HEK293 (cell line): ENCODE measurements around the gene ZCWPW1.

Experiments used
- CTCF ChIA-PET: fragments of 350-600 bp; formaldehyde crosslinking; extraction: SDS; loops from one replicate; lab custom pipeline; 2021; ENCODE audit warnings: antibody characterized with exemption; lab: Yijun Ruan, JAX
- POLR2A ChIA-PET: fragments of 300-600 bp; formaldehyde crosslinking; extraction: SDS; loops from one replicate; lab custom pipeline; 2020; ENCODE audit warnings: antibody characterized with exemption, inconsistent platforms; lab: Yijun Ruan, JAX
- H3K27ac ChIP-seq: fragments of 200-500 bp; sonication (Bioruptor generic); 2 replicates; pipeline ENCODE4 v1.5.1; 2014; ENCODE audit warnings: low read depth, low read length, control low read depth, inconsistent platforms; ENCODE audit errors: extremely low read depth
- H3K36me3 ChIP-seq, 2 experiments: fragments of 200-500 bp in 1 of 2; sonication (Bioruptor generic) in 1 of 2; 1 replicate in 1 of 2; 2 replicates in 1 of 2; pipeline ENCODE4 v1.5.1; 2014 to 2017; ENCODE audit warnings: inconsistent platforms in 2 of 2, low read length in 2 of 2; ENCODE audit not compliant: control insufficient read depth in 2 of 2, insufficient read depth in 1 of 2
- H3K4me1 ChIP-seq: fragments of 200-500 bp; sonication (Bioruptor generic); 2 replicates; pipeline ENCODE4 v1.5.1; 2014; ENCODE audit warnings: mild to moderate bottlenecking, low read length, inconsistent platforms; ENCODE audit not compliant: control insufficient read depth, insufficient read depth
- H3K4me3 ChIP-seq: 2 replicates; pipeline ENCODE4 v1.5.1; 2011; ENCODE audit warnings: low read depth, mild to moderate bottlenecking, control low read depth, low read length, moderate library complexity
- H3K9me3 ChIP-seq: fragments of 200-500 bp; sonication (Bioruptor generic); 2 replicates; pipeline ENCODE4 v1.5.1; 2014; ENCODE audit warnings: low read depth, low read length, inconsistent platforms; ENCODE audit not compliant: control insufficient read depth, insufficient read depth
- FEZF1 ChIP-seq: fragments of 450-650 bp; formaldehyde crosslinking; IDR thresholded peaks from 2 replicates; pipeline ENCODE4 v1.5.1; 2016; ENCODE audit warnings: missing biosample characterization, missing genetic modification characterization
- GLIS1 ChIP-seq: fragments of 450-650 bp; formaldehyde crosslinking; IDR thresholded peaks from 2 replicates; pipeline ENCODE4 v1.5.1; 2016; ENCODE audit warnings: missing biosample characterization, missing genetic modification characterization
- PBX3 ChIP-seq: sonication (generic); formaldehyde crosslinking; IDR thresholded peaks from 2 replicates; pipeline ENCODE4 v1.8.1; 2022; ENCODE audit warnings: mild to moderate bottlenecking, moderate library complexity, missing genetic modification reagents
- SP2 ChIP-seq: fragments of 450-650 bp; formaldehyde crosslinking; IDR thresholded peaks from 2 replicates; pipeline ENCODE4 v1.5.1; 2016; ENCODE audit warnings: missing biosample characterization, missing genetic modification characterization
- ZBTB8A ChIP-seq: fragments of 450-650 bp; formaldehyde crosslinking; IDR thresholded peaks from 2 replicates; pipeline ENCODE4 v1.5.1; 2016; ENCODE audit warnings: missing biosample characterization, missing genetic modification characterization
- ZIC2 ChIP-seq: fragments of 450-650 bp; formaldehyde crosslinking; IDR thresholded peaks from 2 replicates; pipeline ENCODE4 v1.5.1; 2016; ENCODE audit warnings: missing biosample characterization, missing genetic modification characterization
- ZNF19 ChIP-seq: fragments of 450-650 bp; formaldehyde crosslinking; IDR thresholded peaks from 2 replicates; pipeline ENCODE4; 2016; ENCODE audit warnings: missing biosample characterization, missing genetic modification characterization, low read depth
- ZNF221 ChIP-seq: fragments of 450-650 bp; formaldehyde crosslinking; IDR thresholded peaks from 2 replicates; pipeline ENCODE4 v1.5.1; 2017; ENCODE audit warnings: missing biosample characterization, missing genetic modification characterization, borderline replicate concordance
- ZNF354C ChIP-seq: fragments of 450-650 bp; formaldehyde crosslinking; IDR thresholded peaks from 2 replicates; pipeline ENCODE4 v1.5.1; 2016; ENCODE audit warnings: missing biosample characterization, missing genetic modification characterization, low read depth, borderline replicate concordance
- ZNF366 ChIP-seq: fragments of 450-650 bp; formaldehyde crosslinking; conservative IDR thresholded peaks from 2 replicates; pipeline ENCODE4 v1.5.1; 2016; ENCODE audit warnings: missing biosample characterization, missing genetic modification characterization
- ZNF37A ChIP-seq: fragments of 450-650 bp; IDR thresholded peaks from 2 replicates; pipeline ENCODE4 v1.5.1; 2018; ENCODE audit warnings: missing biosample characterization, missing genetic modification characterization
- ZNF416 ChIP-seq: fragments of 450-650 bp; formaldehyde crosslinking; IDR thresholded peaks from 2 replicates; pipeline ENCODE4 v1.5.1; 2016; ENCODE audit warnings: missing biosample characterization, missing genetic modification characterization
- ZNF548 ChIP-seq: fragments of 450-650 bp; formaldehyde crosslinking; IDR thresholded peaks from 2 replicates; pipeline ENCODE4 v1.5.1; 2016; ENCODE audit warnings: missing biosample characterization, missing genetic modification characterization
- ZNF558 ChIP-seq: fragments of 450-650 bp; formaldehyde crosslinking; IDR thresholded peaks from 2 replicates; pipeline ENCODE4 v1.5.1; 2016; ENCODE audit warnings: missing biosample characterization, missing genetic modification characterization
- ZNF610 ChIP-seq: fragments of 450-650 bp; formaldehyde crosslinking; IDR thresholded peaks from 2 replicates; pipeline ENCODE4 v1.5.1; 2016; ENCODE audit warnings: missing biosample characterization, missing genetic modification characterization, borderline replicate concordance
- ZNF621 ChIP-seq: fragments of 450-650 bp; formaldehyde crosslinking; IDR thresholded peaks from 2 replicates; pipeline ENCODE4 v1.5.1; 2017; ENCODE audit warnings: missing biosample characterization, missing genetic modification characterization
- ZNF664 ChIP-seq: fragments of 450-650 bp; formaldehyde crosslinking; IDR thresholded peaks from 2 replicates; pipeline ENCODE4 v1.5.1; 2016; ENCODE audit warnings: missing biosample characterization, missing genetic modification characterization
- ZNF701 ChIP-seq: fragments of 450-650 bp; formaldehyde crosslinking; IDR thresholded peaks from 2 replicates; pipeline ENCODE4 v1.5.1; 2016; ENCODE audit warnings: missing biosample characterization, missing genetic modification characterization
- ZNF768 ChIP-seq: fragments of 450-650 bp; formaldehyde crosslinking; IDR thresholded peaks from 2 replicates; pipeline ENCODE4 v1.5.1; 2018; ENCODE audit warnings: missing biosample characterization, mild to moderate bottlenecking, missing genetic modification characterization
- ZNF785 ChIP-seq: fragments of 450-650 bp; formaldehyde crosslinking; IDR thresholded peaks from 2 replicates; pipeline ENCODE4 v1.5.1; 2016; ENCODE audit warnings: missing biosample characterization, missing genetic modification characterization
- ZNF791 ChIP-seq: fragments of 450-650 bp; formaldehyde crosslinking; IDR thresholded peaks from 2 replicates; pipeline ENCODE4 v1.5.1; 2016; ENCODE audit warnings: missing biosample characterization, missing genetic modification characterization
- ZXDB ChIP-seq: fragments of 450-650 bp; formaldehyde crosslinking; IDR thresholded peaks from 2 replicates; pipeline ENCODE4 v1.5.1; 2016; ENCODE audit warnings: missing biosample characterization, missing genetic modification characterization
- TF ChIP-seq, protein P1 (sequence below): fragments of 450-650 bp; formaldehyde crosslinking; IDR thresholded peaks from 2 replicates; pipeline ENCODE4 v1.5.1; 2016; ENCODE audit warnings: missing biosample characterization, missing genetic modification characterization
- TF ChIP-seq, protein P2 (sequence below): fragments of 450-650 bp; formaldehyde crosslinking; IDR thresholded peaks from 2 replicates; pipeline ENCODE4 v1.5.1; 2017; ENCODE audit warnings: missing biosample characterization, mild to moderate bottlenecking, missing genetic modification characterization, moderate library complexity
- TF ChIP-seq, protein P3 (sequence below): fragments of 450-650 bp; formaldehyde crosslinking; IDR thresholded peaks from 2 replicates; pipeline ENCODE4 v1.5.1; 2017; ENCODE audit warnings: missing biosample characterization, missing genetic modification characterization
- TF ChIP-seq, protein P4 (sequence below): fragments of 450-650 bp; formaldehyde crosslinking; IDR thresholded peaks from 2 replicates; pipeline ENCODE4 v1.5.1; 2017; ENCODE audit warnings: missing biosample characterization, missing genetic modification characterization
- TF ChIP-seq, protein P5 (sequence below): fragments of 450-650 bp; formaldehyde crosslinking; IDR thresholded peaks from 2 replicates; pipeline ENCODE4 v1.5.1; 2016; ENCODE audit warnings: missing biosample characterization, missing genetic modification characterization, low read depth

Gene ZCWPW1

GRCh38 chr7:100444311-100445278 lies 16.1 kb upstream of the ZCWPW1 start:
- Histone ChIP-seq H3K27ac (no peak overlapping the region), H3K9me3 (no peaks in the 10 kb centered on the region), H3K4me1 (no peaks in the 10 kb centered on the region), H3K4me3 (no peak overlapping the region), H3K36me3 (no peaks in the 10 kb centered on the region)
- CTCF ChIA-PET = interaction anchor here (0.6 to 1.1 kb wide), 4 partner anchors 16 to 160 kb away, joined by 3 read pairs; no protein-coding TSS in a partner anchor
- POLR2A ChIA-PET = interaction anchor here (0.9 to 6.2 kb wide), 5 partner anchors 8 to 142 kb away, joined by 3 to 28 read pairs (median 4); partner anchors contain the start of genes FBXO24, LRCH4, MEPCE and PPP1R35
- TF ChIP-seq ZNF621 (tag by site-specific recombination) (no peak), ZNF366 (tag by site-specific recombination) (peak; percentile 32; the same call in 1 of the 2 replicates), ZBTB8A (tag by site-specific recombination) (no peak), PBX3 (CRISPR knock-in tag) (no peak), ZNF19 (no peak), ZNF548 (tag by site-specific recombination) (no peak), ZXDB (tag by site-specific recombination) (0 out of 2 replicates have a peak, but pooled peaks have one; percentile 16), ZNF785 (tag by site-specific recombination) (no peak), ZNF558 (no peak), ZIC2 (0 out of 2 replicates have a peak, but pooled peaks have one; percentile 17), FEZF1 (tag by site-specific recombination) (no peak), GLIS1 (peak; percentile 81), ZNF610 (no peak), ZNF354C (tag by site-specific recombination) (no peak), ZNF416 (tag by site-specific recombination) (no peak), ZNF221 (tag by site-specific recombination) (no peak), ZNF37A (tag by site-specific recombination) (no peak), ZNF664 (tag by site-specific recombination) (peak; percentile 86), ZNF791 (tag by site-specific recombination) (no peak), ZNF768 (tag by site-specific recombination) (0 out of 2 replicates have a peak, but pooled peaks have one; percentile 26), ZNF701 (tag by site-specific recombination) (no peak), SP2 (no peak)
- TF ChIP-seq, protein P1, sequence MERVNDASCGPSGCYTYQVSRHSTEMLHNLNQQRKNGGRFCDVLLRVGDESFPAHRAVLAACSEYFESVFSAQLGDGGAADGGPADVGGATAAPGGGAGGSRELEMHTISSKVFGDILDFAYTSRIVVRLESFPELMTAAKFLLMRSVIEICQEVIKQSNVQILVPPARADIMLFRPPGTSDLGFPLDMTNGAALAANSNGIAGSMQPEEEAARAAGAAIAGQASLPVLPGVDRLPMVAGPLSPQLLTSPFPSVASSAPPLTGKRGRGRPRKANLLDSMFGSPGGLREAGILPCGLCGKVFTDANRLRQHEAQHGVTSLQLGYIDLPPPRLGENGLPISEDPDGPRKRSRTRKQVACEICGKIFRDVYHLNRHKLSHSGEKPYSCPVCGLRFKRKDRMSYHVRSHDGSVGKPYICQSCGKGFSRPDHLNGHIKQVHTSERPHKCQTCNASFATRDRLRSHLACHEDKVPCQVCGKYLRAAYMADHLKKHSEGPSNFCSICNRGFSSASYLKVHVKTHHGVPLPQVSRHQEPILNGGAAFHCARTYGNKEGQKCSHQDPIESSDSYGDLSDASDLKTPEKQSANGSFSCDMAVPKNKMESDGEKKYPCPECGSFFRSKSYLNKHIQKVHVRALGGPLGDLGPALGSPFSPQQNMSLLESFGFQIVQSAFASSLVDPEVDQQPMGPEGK (tag by site-specific recombination) = peak; percentile 36; the same call in 1 of the 2 replicates
- TF ChIP-seq, protein P2, sequence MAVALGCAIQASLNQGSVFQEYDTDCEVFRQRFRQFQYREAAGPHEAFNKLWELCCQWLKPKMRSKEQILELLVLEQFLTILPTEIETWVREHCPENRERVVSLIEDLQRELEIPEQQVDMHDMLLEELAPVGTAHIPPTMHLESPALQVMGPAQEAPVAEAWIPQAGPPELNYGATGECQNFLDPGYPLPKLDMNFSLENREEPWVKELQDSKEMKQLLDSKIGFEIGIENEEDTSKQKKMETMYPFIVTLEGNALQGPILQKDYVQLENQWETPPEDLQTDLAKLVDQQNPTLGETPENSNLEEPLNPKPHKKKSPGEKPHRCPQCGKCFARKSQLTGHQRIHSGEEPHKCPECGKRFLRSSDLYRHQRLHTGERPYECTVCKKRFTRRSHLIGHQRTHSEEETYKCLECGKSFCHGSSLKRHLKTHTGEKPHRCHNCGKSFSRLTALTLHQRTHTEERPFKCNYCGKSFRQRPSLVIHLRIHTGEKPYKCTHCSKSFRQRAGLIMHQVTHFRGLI (tag by site-specific recombination) = no peak
- TF ChIP-seq, protein P3, sequence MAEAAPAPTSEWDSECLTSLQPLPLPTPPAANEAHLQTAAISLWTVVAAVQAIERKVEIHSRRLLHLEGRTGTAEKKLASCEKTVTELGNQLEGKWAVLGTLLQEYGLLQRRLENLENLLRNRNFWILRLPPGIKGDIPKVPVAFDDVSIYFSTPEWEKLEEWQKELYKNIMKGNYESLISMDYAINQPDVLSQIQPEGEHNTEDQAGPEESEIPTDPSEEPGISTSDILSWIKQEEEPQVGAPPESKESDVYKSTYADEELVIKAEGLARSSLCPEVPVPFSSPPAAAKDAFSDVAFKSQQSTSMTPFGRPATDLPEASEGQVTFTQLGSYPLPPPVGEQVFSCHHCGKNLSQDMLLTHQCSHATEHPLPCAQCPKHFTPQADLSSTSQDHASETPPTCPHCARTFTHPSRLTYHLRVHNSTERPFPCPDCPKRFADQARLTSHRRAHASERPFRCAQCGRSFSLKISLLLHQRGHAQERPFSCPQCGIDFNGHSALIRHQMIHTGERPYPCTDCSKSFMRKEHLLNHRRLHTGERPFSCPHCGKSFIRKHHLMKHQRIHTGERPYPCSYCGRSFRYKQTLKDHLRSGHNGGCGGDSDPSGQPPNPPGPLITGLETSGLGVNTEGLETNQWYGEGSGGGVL = 0 out of 2 replicates have a peak, but pooled peaks have one; percentile 38
- TF ChIP-seq, protein P4, sequence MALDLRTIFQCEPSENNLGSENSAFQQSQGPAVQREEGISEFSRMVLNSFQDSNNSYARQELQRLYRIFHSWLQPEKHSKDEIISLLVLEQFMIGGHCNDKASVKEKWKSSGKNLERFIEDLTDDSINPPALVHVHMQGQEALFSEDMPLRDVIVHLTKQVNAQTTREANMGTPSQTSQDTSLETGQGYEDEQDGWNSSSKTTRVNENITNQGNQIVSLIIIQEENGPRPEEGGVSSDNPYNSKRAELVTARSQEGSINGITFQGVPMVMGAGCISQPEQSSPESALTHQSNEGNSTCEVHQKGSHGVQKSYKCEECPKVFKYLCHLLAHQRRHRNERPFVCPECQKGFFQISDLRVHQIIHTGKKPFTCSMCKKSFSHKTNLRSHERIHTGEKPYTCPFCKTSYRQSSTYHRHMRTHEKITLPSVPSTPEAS (tag by site-specific recombination) = no peak
- TF ChIP-seq, protein P5, sequence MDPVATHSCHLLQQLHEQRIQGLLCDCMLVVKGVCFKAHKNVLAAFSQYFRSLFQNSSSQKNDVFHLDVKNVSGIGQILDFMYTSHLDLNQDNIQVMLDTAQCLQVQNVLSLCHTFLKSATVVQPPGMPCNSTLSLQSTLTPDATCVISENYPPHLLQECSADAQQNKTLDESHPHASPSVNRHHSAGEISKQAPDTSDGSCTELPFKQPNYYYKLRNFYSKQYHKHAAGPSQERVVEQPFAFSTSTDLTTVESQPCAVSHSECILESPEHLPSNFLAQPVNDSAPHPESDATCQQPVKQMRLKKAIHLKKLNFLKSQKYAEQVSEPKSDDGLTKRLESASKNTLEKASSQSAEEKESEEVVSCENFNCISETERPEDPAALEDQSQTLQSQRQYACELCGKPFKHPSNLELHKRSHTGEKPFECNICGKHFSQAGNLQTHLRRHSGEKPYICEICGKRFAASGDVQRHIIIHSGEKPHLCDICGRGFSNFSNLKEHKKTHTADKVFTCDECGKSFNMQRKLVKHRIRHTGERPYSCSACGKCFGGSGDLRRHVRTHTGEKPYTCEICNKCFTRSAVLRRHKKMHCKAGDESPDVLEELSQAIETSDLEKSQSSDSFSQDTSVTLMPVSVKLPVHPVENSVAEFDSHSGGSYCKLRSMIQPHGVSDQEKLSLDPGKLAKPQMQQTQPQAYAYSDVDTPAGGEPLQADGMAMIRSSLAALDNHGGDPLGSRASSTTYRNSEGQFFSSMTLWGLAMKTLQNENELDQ (tag by site-specific recombination) = no peak
